Smooth muscle cell of trachea (primary cell): ENCODE data around the gene C6orf141. TPM values are rescaled to one million over a fixed set of nuclear protein-coding genes. Genes with fewer than 3 reads are reported as not detected.

ENCODE experiments used
- total RNA-seq: library from RNA; depleted of rRNA; stranded (reverse); fragments of >200 nt; gene quantifications from 2 replicates; pipeline ENCODE4 v1.2.1, GENCODE V29; 2014

C6orf141 gene
- total RNA-seq, result 0.17 and 1.3 TPM in 2 replicates

GRCh38 chr6:49550492-49551077 lies at the start of gene C6orf141:
Gene C6orf141, plus strand, starts transcription at chr6:49550668. Its CDS starts 125 bp downstream, at chr6:49550793.

Other genes with a start within 250 kb of the C6orf141 start
- gene MMUT, start 87.4 kb upstream of the C6orf141 start, total RNA-seq, result 16.0 and 28.7 TPM in 2 replicates
- 3.5 and 7.1 TPM in 2 replicates for gene CENPQ, start 87.3 kb upstream of the C6orf141 start, total RNA-seq
- not detected in 2 replicates for gene GLYATL3, start 50.7 kb upstream of the C6orf141 start, total RNA-seq
- not detected in 2 replicates for gene RHAG, start 86.2 kb downstream of the C6orf141 start, total RNA-seq
- gene CRISP2, start 162.9 kb downstream of the C6orf141 start, total RNA-seq, result not detected in 2 replicates
- gene CRISP3, start 193.7 kb downstream of the C6orf141 start, total RNA-seq, result not detected in 2 replicates
- gene PGK2, start 236.6 kb downstream of the C6orf141 start, total RNA-seq, result not detected in 2 replicates